ENCODE results near the gene PSMB10. TPM values are rescaled to one million over a fixed set of nuclear protein-coding genes. Genes with fewer than 3 reads are reported as not detected.

PSMB10 gene
- total and polyA plus RNA-seq, 2 of the 8 experiments (the other 6 are each of a cell fraction or from before 2014, with no cell fraction given) = 32.1 to 61.9 TPM

DNA sequence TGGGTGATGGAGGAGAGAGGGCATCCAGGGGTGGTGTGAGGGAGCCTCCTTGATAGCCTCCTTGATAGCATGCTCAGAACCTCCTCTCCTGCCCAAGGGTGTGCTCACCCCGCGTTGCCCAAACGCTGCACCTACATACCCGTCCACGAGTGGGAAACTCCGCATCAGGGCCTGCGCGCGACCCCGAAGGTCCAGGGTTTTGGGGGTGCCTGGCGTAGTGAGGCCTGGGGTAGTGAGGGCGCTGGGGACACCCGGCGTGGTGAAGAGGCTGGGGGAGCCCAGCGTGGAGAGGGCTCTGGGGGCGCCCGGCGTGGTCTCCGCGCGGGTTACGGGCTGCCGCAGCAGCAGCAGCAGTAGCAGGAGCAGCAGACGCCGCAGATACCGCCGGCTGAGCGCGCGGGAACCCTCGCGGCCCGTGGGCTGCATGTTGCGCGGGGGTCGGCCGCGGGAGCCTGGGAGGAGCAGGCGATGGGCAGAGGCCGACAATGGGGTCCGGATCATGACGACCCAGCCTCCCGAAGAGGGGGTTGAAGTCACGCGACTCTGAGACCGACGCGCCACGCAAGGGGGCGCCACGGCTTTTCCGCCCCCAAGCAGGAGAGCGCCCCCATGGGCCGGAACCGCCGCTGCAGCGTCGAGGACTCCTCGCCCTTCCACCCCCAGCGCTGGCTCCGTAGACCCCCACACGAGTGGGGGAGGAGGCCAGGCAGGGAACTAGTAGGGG, 43.5 kb upstream of the PSMB10 start, which contains the start of gene DPEP3 (continued):
- TF ChIP-seq, protein P1, sequence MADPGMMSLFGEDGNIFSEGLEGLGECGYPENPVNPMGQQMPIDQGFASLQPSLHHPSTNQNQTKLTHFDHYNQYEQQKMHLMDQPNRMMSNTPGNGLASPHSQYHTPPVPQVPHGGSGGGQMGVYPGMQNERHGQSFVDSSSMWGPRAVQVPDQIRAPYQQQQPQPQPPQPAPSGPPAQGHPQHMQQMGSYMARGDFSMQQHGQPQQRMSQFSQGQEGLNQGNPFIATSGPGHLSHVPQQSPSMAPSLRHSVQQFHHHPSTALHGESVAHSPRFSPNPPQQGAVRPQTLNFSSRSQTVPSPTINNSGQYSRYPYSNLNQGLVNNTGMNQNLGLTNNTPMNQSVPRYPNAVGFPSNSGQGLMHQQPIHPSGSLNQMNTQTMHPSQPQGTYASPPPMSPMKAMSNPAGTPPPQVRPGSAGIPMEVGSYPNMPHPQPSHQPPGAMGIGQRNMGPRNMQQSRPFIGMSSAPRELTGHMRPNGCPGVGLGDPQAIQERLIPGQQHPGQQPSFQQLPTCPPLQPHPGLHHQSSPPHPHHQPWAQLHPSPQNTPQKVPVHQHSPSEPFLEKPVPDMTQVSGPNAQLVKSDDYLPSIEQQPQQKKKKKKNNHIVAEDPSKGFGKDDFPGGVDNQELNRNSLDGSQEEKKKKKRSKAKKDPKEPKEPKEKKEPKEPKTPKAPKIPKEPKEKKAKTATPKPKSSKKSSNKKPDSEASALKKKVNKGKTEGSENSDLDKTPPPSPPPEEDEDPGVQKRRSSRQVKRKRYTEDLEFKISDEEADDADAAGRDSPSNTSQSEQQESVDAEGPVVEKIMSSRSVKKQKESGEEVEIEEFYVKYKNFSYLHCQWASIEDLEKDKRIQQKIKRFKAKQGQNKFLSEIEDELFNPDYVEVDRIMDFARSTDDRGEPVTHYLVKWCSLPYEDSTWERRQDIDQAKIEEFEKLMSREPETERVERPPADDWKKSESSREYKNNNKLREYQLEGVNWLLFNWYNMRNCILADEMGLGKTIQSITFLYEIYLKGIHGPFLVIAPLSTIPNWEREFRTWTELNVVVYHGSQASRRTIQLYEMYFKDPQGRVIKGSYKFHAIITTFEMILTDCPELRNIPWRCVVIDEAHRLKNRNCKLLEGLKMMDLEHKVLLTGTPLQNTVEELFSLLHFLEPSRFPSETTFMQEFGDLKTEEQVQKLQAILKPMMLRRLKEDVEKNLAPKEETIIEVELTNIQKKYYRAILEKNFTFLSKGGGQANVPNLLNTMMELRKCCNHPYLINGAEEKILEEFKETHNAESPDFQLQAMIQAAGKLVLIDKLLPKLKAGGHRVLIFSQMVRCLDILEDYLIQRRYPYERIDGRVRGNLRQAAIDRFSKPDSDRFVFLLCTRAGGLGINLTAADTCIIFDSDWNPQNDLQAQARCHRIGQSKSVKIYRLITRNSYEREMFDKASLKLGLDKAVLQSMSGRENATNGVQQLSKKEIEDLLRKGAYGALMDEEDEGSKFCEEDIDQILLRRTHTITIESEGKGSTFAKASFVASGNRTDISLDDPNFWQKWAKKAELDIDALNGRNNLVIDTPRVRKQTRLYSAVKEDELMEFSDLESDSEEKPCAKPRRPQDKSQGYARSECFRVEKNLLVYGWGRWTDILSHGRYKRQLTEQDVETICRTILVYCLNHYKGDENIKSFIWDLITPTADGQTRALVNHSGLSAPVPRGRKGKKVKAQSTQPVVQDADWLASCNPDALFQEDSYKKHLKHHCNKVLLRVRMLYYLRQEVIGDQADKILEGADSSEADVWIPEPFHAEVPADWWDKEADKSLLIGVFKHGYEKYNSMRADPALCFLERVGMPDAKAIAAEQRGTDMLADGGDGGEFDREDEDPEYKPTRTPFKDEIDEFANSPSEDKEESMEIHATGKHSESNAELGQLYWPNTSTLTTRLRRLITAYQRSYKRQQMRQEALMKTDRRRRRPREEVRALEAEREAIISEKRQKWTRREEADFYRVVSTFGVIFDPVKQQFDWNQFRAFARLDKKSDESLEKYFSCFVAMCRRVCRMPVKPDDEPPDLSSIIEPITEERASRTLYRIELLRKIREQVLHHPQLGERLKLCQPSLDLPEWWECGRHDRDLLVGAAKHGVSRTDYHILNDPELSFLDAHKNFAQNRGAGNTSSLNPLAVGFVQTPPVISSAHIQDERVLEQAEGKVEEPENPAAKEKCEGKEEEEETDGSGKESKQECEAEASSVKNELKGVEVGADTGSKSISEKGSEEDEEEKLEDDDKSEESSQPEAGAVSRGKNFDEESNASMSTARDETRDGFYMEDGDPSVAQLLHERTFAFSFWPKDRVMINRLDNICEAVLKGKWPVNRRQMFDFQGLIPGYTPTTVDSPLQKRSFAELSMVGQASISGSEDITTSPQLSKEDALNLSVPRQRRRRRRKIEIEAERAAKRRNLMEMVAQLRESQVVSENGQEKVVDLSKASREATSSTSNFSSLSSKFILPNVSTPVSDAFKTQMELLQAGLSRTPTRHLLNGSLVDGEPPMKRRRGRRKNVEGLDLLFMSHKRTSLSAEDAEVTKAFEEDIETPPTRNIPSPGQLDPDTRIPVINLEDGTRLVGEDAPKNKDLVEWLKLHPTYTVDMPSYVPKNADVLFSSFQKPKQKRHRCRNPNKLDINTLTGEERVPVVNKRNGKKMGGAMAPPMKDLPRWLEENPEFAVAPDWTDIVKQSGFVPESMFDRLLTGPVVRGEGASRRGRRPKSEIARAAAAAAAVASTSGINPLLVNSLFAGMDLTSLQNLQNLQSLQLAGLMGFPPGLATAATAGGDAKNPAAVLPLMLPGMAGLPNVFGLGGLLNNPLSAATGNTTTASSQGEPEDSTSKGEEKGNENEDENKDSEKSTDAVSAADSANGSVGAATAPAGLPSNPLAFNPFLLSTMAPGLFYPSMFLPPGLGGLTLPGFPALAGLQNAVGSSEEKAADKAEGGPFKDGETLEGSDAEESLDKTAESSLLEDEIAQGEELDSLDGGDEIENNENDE (IDR thresholded peaks at IDR 0.05; ENCODE audit: insufficient replicate concordance, low read length) = no peak
- TF ChIP-seq KDM4A (IDR thresholded peaks at IDR 0.05; ENCODE audit: low read depth, low read length, severe bottlenecking) (peak; percentile 34), EZH2 (IDR thresholded peaks at IDR 0.05; ENCODE audit: low read depth, low read length, severe bottlenecking) (no peak), BACH1 (IDR thresholded peaks at IDR 0.05; ENCODE audit: low read length) (peak; percentile 92), TCF12 (IDR thresholded peaks at IDR 0.05; ENCODE audit: low read depth, low read length) (no peak), KDM1A (IDR thresholded peaks at IDR 0.05; ENCODE audit: borderline replicate concordance, low read length) (peak; percentile 58; the same call in 1 of the 2 replicates), CTBP2 (IDR thresholded peaks at IDR 0.05; ENCODE audit: borderline replicate concordance, insufficient read depth, insufficient read length, low read length) (no peak), SP2 (IDR thresholded peaks at IDR 0.05; ENCODE audit: low read length) (no peak), POLR2AphosphoS5 (IDR thresholded peaks at IDR 0.05; ENCODE audit: low read depth, low read length) (no peak), CBX8 (IDR thresholded peaks at IDR 0.05; ENCODE audit: borderline replicate concordance, low read depth, low read length) (no peak), POU5F1 (IDR thresholded peaks at IDR 0.05; ENCODE audit: low read depth, low read length) (no peak)

Measured in H1 (cell line).